ENCODE measurements around the gene GRAMD1B.
"Not testable (repeated sequence)": the region's sequence is repeated elsewhere in the genome, so short reads cannot be mapped to it uniquely, and the experiment has no call there.

The GRAMD1B gene

DNA sequence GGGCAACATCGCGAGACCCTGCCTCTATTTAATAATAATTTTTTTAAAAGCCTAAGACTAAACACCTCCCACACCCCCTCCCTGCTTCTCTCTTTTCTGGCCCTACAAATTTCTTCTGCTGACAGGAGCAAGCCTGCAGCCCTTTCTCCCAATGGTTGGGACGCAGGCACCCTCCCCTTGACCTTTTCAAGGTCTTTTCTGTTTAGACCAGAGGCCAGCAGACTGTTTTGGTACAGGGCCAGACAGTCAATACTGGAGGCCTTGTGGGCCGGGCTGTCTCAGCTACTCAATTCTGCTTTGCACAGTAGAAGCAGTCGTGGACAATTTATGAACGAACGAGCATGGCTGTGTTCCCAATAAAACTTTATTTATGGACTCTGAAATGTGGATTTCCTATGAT lies 132.1 kb downstream of the GRAMD1B start:
- CTCF ChIA-PET, result interaction anchor here (1.0 to 4.4 kb wide), 2 partner anchors 15 to 17 kb away, joined by 3 to 15 read pairs; no protein-coding TSS in a partner anchor
- Mint-ChIP-seq H3K36me3 (peaks cover 3% of the 10 kb centered on the region), H3K4me3 (no peak overlapping the region), H3K4me1 (peaks cover 19% of the 10 kb centered on the region), H3K27me3 (peaks cover 16% of the 10 kb centered on the region), H3K27ac (no peak overlapping the region), H3K9me3 (no peaks in the 10 kb centered on the region)
- DNase-seq, result no peak

DNA sequence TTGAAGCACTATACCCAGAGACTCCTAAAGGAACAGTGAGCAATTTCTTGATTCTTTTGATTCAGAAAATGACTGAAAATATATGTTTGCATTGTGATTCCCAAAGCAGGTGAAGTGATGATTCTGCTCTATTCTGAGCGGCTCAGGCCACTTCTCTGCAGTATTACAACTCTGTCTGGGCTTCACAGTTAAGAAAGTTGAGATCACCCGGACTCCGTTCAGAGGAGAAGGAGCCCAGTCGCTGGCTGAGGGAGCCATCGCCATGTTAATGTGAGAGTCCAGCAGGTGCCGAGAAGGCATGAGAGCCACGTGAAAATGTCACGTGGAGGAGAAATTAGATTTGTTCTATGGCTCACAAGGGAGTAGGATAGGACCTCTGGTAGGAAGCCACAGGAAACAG lies 132.8 kb downstream of the GRAMD1B start:
- H3K27me3 Mint-ChIP-seq, result peaks cover 16% of the 10 kb centered on the region
- no peak overlapping the region for H3K4me3 Mint-ChIP-seq
- peaks cover 3% of the 10 kb centered on the region for H3K36me3 Mint-ChIP-seq
- H3K4me1 Mint-ChIP-seq, result peaks cover 19% of the 10 kb centered on the region
- no peak for DNase-seq
- no peak overlapping the region for H3K27ac Mint-ChIP-seq
- no peaks in the 10 kb centered on the region for H3K9me3 Mint-ChIP-seq
- CTCF ChIA-PET, result interaction anchor here (4.4 kb wide), 1 partner anchor 14 kb away, joined by 15 read pairs; no protein-coding TSS in a partner anchor

DNA sequence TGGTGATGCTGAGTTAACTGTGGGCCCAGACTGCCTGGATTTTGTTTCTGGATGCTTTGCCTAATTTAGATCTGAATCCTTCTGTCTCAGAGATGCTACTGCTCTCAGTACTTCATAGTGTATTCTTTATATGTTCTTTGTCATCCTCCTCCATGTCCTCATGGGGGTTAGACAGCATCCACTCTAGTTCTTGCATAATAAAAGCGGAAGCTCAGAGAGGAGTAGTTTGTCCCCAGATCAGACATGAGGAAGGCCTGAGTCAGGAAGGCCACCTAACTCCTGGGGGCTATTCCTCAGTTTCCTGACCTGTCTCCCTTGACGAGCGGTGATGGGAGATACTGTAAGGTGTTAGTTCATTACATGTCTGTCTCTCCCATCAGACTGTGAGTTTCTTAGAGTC lies 134.2 kb downstream of the GRAMD1B start:
- CTCF ChIA-PET, result interaction anchor here (1.0 kb wide), 1 partner anchor 16 kb away, joined by 4 read pairs; no protein-coding TSS in a partner anchor
- H3K9me3 Mint-ChIP-seq, result no peaks in the 10 kb centered on the region
- no peaks in the 10 kb centered on the region for H3K36me3 Mint-ChIP-seq

DNA sequence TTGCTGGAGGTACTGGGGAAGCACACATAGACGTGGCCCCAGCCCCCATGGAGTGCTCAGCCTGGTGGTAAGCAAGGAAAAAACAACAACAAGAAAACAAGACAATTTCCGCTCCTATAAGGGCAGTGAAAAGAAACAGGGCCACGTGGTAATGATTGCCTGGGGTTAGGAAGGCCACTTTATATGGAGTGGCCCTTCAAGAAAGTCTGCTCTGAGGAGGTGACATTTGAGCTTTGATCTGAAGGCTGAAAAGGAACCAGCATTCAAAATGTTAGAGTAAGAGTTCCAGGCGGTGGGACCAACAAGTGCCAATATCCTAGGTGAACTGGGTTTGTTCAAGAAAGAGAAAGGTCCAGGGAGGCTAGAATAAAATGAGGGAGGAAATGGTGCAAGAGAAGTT lies 136.8 kb downstream of the GRAMD1B start:
- no peak for DNase-seq
- no peaks in the 10 kb centered on the region for H3K36me3 Mint-ChIP-seq
- CTCF ChIA-PET, result interaction anchor here (1.1 to 4.4 kb wide), 3 partner anchors 10 to 14 kb away, joined by 4 to 27 read pairs (median 5); no protein-coding TSS in a partner anchor
- no peaks in the 10 kb centered on the region for H3K4me1 Mint-ChIP-seq
- no peaks in the 10 kb centered on the region for H3K9me3 Mint-ChIP-seq
- H3K27ac Mint-ChIP-seq, result no peak overlapping the region
- no peaks in the 10 kb centered on the region for H3K27me3 Mint-ChIP-seq
- H3K4me3 Mint-ChIP-seq, result no peak overlapping the region

More for the DNA sequence above, 134.2 kb downstream of the GRAMD1B start:
- peaks cover 16% of the 10 kb centered on the region for H3K27me3 Mint-ChIP-seq
- no peak overlapping the region for H3K27ac Mint-ChIP-seq
- H3K4me1 Mint-ChIP-seq, result peaks cover 16% of the 10 kb centered on the region
- no peak overlapping the region for H3K4me3 Mint-ChIP-seq
- no peak for DNase-seq

DNA sequence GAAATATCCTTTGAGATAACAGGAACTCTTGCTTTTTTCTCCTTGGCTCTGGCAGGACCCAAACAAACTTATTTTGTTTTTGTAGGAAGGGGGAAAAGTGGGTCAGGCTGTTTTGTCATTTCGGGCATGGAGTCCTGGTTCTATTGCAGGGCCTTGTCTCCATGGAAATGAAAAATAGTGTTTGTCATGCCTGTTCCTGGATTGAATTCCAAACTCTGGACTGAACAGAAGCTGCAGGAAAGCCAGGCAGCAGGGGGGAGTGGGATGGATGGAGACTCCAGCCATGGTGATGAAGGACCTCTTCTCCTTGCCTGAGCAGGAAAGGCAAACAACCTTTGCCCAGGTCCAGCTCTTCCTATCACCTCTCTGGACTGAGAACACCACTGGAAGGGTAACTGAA lies 137.4 kb downstream of the GRAMD1B start:
- Mint-ChIP-seq H3K27ac (no peak overlapping the region), H3K4me1 (no peaks in the 10 kb centered on the region), H3K9me3 (no peaks in the 10 kb centered on the region), H3K4me3 (no peak overlapping the region), H3K36me3 (no peaks in the 10 kb centered on the region), H3K27me3 (no peaks in the 10 kb centered on the region)
- CTCF ChIA-PET, result interaction anchor here (1.1 to 4.4 kb wide), 2 partner anchors 9 to 13 kb away, joined by 4 to 27 read pairs; no protein-coding TSS in a partner anchor
- DNase-seq, result no peak

DNA sequence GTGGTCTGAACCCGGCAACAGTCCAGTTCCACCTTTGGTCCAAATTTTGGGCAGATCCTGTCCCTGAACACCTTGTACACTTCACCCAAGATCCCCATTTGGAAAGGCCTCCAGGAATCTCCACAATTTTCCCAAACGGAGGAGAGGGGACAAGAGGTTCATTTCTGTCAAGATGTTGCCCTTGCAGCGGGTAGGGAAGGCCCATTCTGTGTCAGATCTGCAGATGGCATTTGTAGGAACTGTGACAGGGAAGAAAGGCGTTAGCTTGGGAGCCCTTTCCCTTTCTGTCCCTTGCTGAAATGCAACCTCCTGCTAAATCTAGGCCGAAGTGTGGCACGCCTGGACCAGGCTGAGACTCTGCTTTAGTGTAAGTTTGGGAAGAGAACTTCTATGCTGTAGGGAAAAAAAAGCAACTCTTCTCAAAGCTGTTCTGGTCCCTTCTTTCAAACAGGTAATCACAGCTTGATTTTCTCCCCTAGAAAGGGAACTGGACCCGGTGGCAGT lies 138.3 kb downstream of the GRAMD1B start:
- no peak overlapping the region for H3K27ac Mint-ChIP-seq
- no peaks in the 10 kb centered on the region for H3K4me1 Mint-ChIP-seq
- H3K4me3 Mint-ChIP-seq, result no peak overlapping the region
- H3K27me3 Mint-ChIP-seq, result no peaks in the 10 kb centered on the region
- DNase-seq, result no peak
- H3K9me3 Mint-ChIP-seq, result no peaks in the 10 kb centered on the region
- no peaks in the 10 kb centered on the region for H3K36me3 Mint-ChIP-seq
- CTCF ChIA-PET, result interaction anchor here (0.7 to 4.4 kb wide), 5 partner anchors 8 to 22 kb away, joined by 3 to 27 read pairs (median 3); no protein-coding TSS in a partner anchor

DNA sequence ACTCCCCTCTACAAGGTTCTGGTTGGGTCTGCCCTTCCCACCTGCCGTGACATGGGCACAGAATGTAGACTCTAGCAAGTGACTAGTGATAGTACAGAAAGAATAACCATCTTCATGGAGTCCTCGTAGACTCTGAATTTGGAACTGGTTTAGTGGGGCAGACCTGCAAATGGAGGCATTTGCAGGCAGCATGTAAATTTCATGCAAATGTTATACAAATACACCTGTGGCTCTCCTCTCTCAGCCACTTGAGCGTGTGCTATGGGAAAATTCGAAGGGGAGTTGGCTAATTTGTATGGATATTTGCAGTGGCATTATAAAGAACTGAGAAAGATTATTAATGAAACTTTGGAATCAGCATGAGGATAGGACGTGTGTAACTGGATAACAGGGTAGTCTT lies 139.3 kb downstream of the GRAMD1B start:
- CTCF ChIA-PET, result interaction anchor here (1.2 to 4.4 kb wide), 4 partner anchors 7 to 14 kb away, joined by 3 to 27 read pairs (median 4); no protein-coding TSS in a partner anchor
- no peak for DNase-seq
- no peaks in the 10 kb centered on the region for H3K4me1 Mint-ChIP-seq
- no peaks in the 10 kb centered on the region for H3K9me3 Mint-ChIP-seq
- no peak overlapping the region for H3K4me3 Mint-ChIP-seq
- no peak overlapping the region for H3K27ac Mint-ChIP-seq
- no peaks in the 10 kb centered on the region for H3K36me3 Mint-ChIP-seq
- no peaks in the 10 kb centered on the region for H3K27me3 Mint-ChIP-seq

DNA sequence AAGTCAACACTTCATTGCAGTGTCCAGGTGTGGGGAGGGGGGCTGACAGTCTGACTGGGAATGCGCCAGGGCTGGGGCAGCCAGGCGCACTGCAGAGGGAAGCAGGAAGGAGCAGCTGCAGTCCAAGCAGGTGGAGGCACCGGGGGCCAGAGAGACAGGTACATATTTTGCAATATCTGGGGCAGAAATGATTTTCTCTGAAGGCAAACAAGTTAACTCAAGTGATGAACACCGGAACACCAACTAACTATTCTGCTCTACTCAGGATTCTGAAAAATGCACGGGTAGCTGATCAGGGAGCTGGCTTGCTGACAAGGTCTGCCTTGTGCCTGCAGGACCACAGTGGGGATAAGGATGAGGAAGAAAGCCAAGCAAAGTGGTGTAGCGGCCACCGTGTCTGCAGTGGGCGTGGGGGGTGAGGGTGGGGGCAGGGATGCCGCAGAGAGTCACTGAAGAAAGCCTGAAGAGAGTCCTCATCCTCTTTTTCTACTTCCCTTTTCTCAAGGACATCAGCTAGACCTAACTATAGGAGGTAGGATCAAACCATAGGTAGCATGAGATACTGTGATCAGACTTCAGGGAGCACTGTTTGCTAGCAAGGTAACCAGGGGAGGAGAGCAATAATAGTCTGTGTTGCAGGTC lies 141.0 kb downstream of the GRAMD1B start:
- no peaks in the 10 kb centered on the region for H3K27me3 Mint-ChIP-seq
- H3K4me1 Mint-ChIP-seq, result no peaks in the 10 kb centered on the region
- no peak overlapping the region for H3K4me3 Mint-ChIP-seq
- H3K9me3 Mint-ChIP-seq, result no peaks in the 10 kb centered on the region
- DNase-seq, result no peak
- H3K27ac Mint-ChIP-seq, result no peak overlapping the region
- CTCF ChIA-PET, result interaction anchor here (1.0 to 1.7 kb wide), 2 partner anchors 9 to 16 kb away, joined by 4 to 9 read pairs; no protein-coding TSS in a partner anchor
- no peaks in the 10 kb centered on the region for H3K36me3 Mint-ChIP-seq

DNA sequence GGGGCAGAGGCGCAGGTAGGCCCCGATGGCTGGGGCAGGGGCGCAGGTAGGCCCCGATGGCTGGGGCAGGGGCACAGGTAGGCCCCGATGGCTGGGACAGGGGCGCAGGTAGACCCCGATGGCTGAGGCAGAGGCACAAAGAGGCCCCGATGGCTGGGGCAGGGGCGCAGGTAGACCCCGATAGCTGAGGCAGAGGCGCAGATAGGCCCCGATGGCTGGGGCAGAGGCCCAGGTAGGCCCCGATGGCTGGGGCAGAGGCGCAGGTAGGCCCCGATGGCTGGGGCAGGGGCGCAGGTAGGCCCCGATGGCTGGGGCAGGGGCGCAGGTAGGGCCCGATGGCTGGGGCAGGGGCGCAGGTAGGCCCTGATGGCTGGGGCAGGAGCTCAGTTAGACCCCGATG lies 142.7 kb downstream of the GRAMD1B start:
- H3K9me3 Mint-ChIP-seq, H3K4me3 Mint-ChIP-seq, H3K27me3 Mint-ChIP-seq, H3K36me3 Mint-ChIP-seq, DNase-seq, CTCF ChIA-PET, H3K4me1 Mint-ChIP-seq, H3K27ac Mint-ChIP-seq: not testable (repeated sequence)

DNA sequence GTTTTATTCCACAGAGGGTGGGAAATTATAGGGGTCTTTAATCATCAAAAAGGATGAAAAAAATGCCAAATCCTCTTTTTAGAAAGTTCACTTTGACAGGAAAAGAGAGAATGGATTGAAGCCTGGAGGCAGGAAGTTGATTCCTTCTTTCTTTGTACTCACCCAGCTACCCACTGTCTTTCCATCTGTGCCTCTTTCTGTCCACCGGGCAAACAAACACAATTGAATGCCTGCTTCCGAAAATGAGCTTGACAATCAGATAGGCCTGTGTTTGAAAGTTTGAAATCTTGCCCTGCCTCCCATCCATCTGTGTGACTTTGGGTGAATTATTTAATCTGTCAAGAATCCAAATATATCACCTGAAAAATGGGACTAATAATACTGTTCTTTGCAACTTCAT lies 143.2 kb downstream of the GRAMD1B start:
- Mint-ChIP-seq H3K9me3 (no peaks in the 10 kb centered on the region), H3K27me3 (no peaks in the 10 kb centered on the region)
- CTCF ChIA-PET, result no interaction called here

DNA sequence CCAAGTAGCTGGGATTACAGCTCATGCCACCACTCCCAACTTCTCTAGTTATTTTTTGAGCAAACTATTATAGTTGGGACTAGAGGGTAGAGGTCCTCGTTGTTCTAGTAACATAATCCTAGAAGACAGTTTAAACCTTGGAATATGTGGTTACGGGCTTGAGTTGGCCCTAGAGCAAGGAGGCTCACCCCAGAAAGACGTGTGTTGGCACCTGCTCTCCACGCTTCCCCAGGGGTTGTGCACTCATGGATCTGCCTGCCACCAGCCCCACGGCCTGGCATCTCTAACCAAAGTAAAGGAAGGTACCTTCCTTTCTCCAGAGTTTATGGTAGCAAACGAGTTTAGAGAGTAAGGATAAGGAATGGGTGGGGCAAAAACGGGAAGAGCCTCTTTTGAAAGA lies 145.4 kb downstream of the GRAMD1B start:
- CTCF ChIA-PET, result interaction anchor here (0.7 to 1.5 kb wide), 3 partner anchors 19 to 168 kb away, joined by 3 to 4 read pairs (median 4); no protein-coding TSS in a partner anchor

More for the DNA sequence above, 143.2 kb downstream of the GRAMD1B start:
- Mint-ChIP-seq H3K27ac (no peak overlapping the region), H3K36me3 (no peaks in the 10 kb centered on the region), H3K4me1 (peaks cover 10% of the 10 kb centered on the region), H3K4me3 (no peak overlapping the region)
- DNase-seq, result no peak

DNA sequence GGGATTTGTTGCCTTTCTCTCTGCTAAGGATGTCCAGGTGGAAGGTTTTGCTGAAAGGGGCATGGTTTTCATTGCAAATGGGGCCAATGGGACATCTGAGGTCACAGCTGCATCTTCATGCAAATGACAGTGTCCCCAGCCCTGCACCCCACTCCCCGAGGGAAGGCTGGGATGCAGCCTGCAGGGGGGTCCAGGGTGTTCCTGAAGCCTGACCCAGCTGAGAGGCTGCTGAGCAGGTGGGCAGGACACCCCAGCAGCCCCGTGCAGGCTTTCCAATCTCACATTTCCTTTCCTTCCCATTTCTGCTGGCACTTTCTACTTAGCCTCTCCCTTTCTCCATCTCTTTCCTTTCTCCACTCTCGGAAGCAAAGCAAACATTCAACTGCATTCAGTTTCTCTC lies 146.0 kb downstream of the GRAMD1B start:
- no peak for DNase-seq
- Mint-ChIP-seq H3K4me1 (peaks cover 17% of the 10 kb centered on the region), H3K36me3 (no peaks in the 10 kb centered on the region), H3K27me3 (no peaks in the 10 kb centered on the region), H3K9me3 (no peaks in the 10 kb centered on the region), H3K27ac (no peak overlapping the region), H3K4me3 (no peak overlapping the region)
- CTCF ChIA-PET, result interaction anchor here (0.7 to 1.5 kb wide), 15 partner anchors 7 to 169 kb away, joined by 3 to 15 read pairs (median 4); no protein-coding TSS in a partner anchor

More for the DNA sequence above, 145.4 kb downstream of the GRAMD1B start:
- H3K36me3 Mint-ChIP-seq, result no peaks in the 10 kb centered on the region
- peaks cover 11% of the 10 kb centered on the region for H3K4me1 Mint-ChIP-seq
- no peaks in the 10 kb centered on the region for H3K9me3 Mint-ChIP-seq
- H3K27me3 Mint-ChIP-seq, result no peaks in the 10 kb centered on the region
- DNase-seq, result no peak
- no peak overlapping the region for H3K27ac Mint-ChIP-seq
- H3K4me3 Mint-ChIP-seq, result no peak overlapping the region

DNA sequence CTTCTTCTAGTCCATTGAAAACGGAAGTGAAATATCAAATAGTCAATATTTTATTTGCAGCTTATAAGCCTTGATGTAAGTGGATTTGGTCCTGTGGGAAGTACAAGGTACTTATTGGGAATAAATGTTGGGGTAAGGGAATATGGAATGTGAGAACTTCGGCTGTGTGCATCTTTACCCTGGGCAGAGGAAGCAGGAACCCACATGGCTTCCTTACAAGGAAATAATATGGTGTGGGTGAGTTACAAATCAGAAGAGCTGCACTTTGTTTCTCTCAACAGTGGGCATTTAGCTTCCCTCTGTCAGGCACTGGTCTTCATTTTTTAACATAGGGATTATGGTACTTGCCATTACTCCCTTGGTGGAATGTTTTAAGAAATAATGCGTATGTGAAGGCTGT lies 146.4 kb downstream of the GRAMD1B start:
- Mint-ChIP-seq H3K4me3 (no peak overlapping the region), H3K27me3 (no peaks in the 10 kb centered on the region), H3K4me1 (peaks cover 18% of the 10 kb centered on the region), H3K27ac (no peak overlapping the region), H3K36me3 (no peaks in the 10 kb centered on the region), H3K9me3 (no peaks in the 10 kb centered on the region)
- DNase-seq, result no peak
- CTCF ChIA-PET, result interaction anchor here (0.7 to 1.5 kb wide), 19 partner anchors 8 to 276 kb away, joined by 3 to 15 read pairs (median 4); no protein-coding TSS in a partner anchor

DNA sequence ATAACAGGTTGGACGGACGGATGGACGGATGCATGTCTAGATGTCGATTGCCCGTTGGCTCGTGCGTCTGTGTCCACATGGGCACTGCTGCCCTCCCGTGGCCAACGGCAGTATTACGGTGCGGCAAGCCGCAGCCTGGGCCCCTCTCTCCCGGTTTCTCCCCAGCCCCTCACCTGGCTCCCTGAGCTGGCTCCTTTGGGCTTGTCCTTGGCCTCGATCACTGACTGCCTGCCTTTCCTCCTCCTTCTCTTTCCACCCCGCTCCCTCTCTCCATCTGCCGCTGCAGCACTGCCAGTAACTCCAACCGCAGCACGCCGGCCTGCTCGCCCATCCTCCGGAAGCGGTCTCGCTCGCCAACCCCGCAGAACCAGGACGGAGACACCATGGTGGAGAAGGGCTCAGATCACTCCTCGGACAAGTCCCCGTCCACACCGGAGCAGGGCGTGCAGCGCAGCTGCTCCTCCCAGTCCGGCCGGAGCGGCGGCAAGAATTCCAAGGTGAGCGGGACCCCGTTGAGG lies 147.1 kb downstream of the GRAMD1B start:
- Mint-ChIP-seq H3K36me3 (no peaks in the 10 kb centered on the region), H3K4me1 (peaks cover 18% of the 10 kb centered on the region), H3K27ac (no peak overlapping the region), H3K27me3 (no peaks in the 10 kb centered on the region), H3K9me3 (no peaks in the 10 kb centered on the region), H3K4me3 (no peak overlapping the region)
- CTCF ChIA-PET, result interaction anchor here (0.7 to 1.5 kb wide), 17 partner anchors 8 to 277 kb away, joined by 3 to 15 read pairs (median 4); no protein-coding TSS in a partner anchor
- peak; percentile 72 for DNase-seq

Data from activated naive CD4-positive, alpha-beta T cell treated with anti-CD3 and anti-CD28 coated beads, Interleukin-2, amount 10 ng/mL, durations not matched to agents 7 days and 5 days (primary cell).